Heart left ventricle (tissue), 16 donors: ENCODE data around the gene FAM124A. TPM values are rescaled to one million over a fixed set of nuclear protein-coding genes. Genes with fewer than 3 reads are reported as not detected.
"Not testable (repeated sequence)": the region's sequence is repeated elsewhere in the genome, so short reads cannot be mapped to it uniquely, and the experiment has no call there.

Source experiments
- ATAC-seq, 4 donors: fragments of 200-7000 bp; cut with Tn5 transposase; one replicate each; pipeline ENCODE4 v1.9.1; 2020 to 2022; ENCODE audit warnings: moderate library complexity in 4 of 4, mild to moderate bottlenecking in 3 of 4, moderate number of reproducible peaks in 1 of 4
- DNase-seq, 5 donors: peaks; one replicate each; pipeline ENCODE4 v3.0.0-alpha.2; 2020
- H3K27ac ChIP-seq, 12 donors: fragments of 200-600 bp; sonication (generic) in 4 of 12; one replicate each; pipeline versions ENCODE4 v1.5.0 to v1.8.0; 2016 to 2022; ENCODE audit warnings: mild to moderate bottlenecking in 2 of 12
- H3K27me3 ChIP-seq, 9 donors: fragments of 200-600 bp; sonication (generic) in 2 of 9; one replicate each; pipeline versions ENCODE4 v1.5.1 to v1.8.0; 2016 to 2022; ENCODE audit warnings: mild to moderate bottlenecking in 3 of 9
- H3K36me3 ChIP-seq, 9 donors: fragments of 200-600 bp; sonication (generic) in 2 of 9; one replicate each; pipeline versions ENCODE4 v1.5.0 to v1.8.0; 2018 to 2022; ENCODE audit warnings: mild to moderate bottlenecking in 2 of 9
- H3K4me1 ChIP-seq, 12 donors: fragments of 200-600 bp; sonication (generic) in 4 of 12; one replicate each; pipeline versions ENCODE4 v1.5.0 to v1.8.0; 2016 to 2022; ENCODE audit warnings: mild to moderate bottlenecking in 3 of 12
- H3K4me3 ChIP-seq, 12 donors: fragments of 200-600 bp; sonication (generic) in 4 of 12; one replicate each; pipeline versions ENCODE4 v1.5.0 to v1.8.0; 2017 to 2022; ENCODE audit warnings: mild to moderate bottlenecking in 9 of 12, moderate library complexity in 4 of 12
- H3K9me3 ChIP-seq, 12 donors: fragments of 200-600 bp; sonication (generic) in 4 of 12; one replicate each; pipeline versions ENCODE4 v1.5.0 to v1.8.0; 2016 to 2022; ENCODE audit warnings: mild to moderate bottlenecking in 1 of 12
- POLR2A ChIP-seq, 2 donors: fragments of 450-650 bp; IDR thresholded peaks; one replicate each; pipeline ENCODE4 v1.6.1; 2017; ENCODE audit warnings: antibody characterized with exemption in 2 of 2, mild to moderate bottlenecking in 2 of 2, moderate library complexity in 2 of 2
- WGBS, 4 donors: extraction: QIAGEN DNeasy Blood & Tissue Kit in 2 of 4; methylation state at CpG; one replicate each; pipeline versions ENCODE4 v1.1.5 to v1.1.7; 2013 to 2018; 5-methylcytosine and 5-hydroxymethylcytosine counted together
- intact Hi-C, 10 donors: fragments of 100-400 bp; cut with DNase I; formaldehyde crosslinking; loops; one replicate each; pipeline versions ENCODE4 v1.11.1 to v1.14.2; 2022
- polyA plus RNA-seq, 2 donors: library from polyadenylated mRNA; stranded (reverse); fragments of 200-250 nt; gene quantifications; one replicate each; pipeline ENCODE4 v1.2.3, GENCODE V29; 2013
- total RNA-seq, 9 donors: library from RNA; depleted of rRNA in 2 of 9; stranded (reverse); fragments of >200 nt in 2 of 9; fragmentation: NEBNext Ultra II Directional in 3 of 9; extraction: Animal tissue kit (Norgen Biotek cat#: 25700) in 3 of 9; gene quantifications; one replicate each; pipeline versions ENCODE4 v1.1.0 to v1.2.4, GENCODE V29; 2016 to 2023
- TF ChIP-seq, protein P1 (sequence below), 12 donors: fragments of 200-600 bp; sonication (generic) in 4 of 12; IDR thresholded peaks; one replicate each; pipeline versions ENCODE4 v1.5.0 to v1.8.0; 2018 to 2022; ENCODE audit warnings: antibody characterized with exemption in 12 of 12, mild to moderate bottlenecking in 5 of 12
- donor health status: ischemic (EF 13 %, LVEDD 7.1; RV severe dilation, severe dysfunction).
- donor health status: healthy with polysubstance abuse.
- donor health status: DM: no; HTN: yes; CAD: no.
- donor health status: DM: no; HTN: no; CAD: no.
- donor health status: ischemic (EF 25% LVEDD 6.9; RV normal size, moderate dysfunction).
- donor health status: ischemic (EF 25% LVEDD 5.7; RV mildly dilated, moderate dysfunction).
- donor health status: healthy.
- donor health status: DM: yes; HTN: yes; CAD: no.
- donor health status: ischemic (EF 35%, LVEDD 5.7; RV mildly dilated, moderate dysfunction).
- donor health status: nonischemic (EF 11% LVEDD 7.7; RV severe dilation, severe dysfunction).
- donor health status: DM: yes; HTN: yes; CAD: no.
- donor health status: PGD.
- donor health status: ischemic (EF 29% LVEDD 5.4; RV normal size, mild dysfunction).
- donor health status: nonischemic (EF 23%, LVEDD 6.1; RV moderate dilation, normal function).

Gene FAM124A
- total and polyA plus RNA-seq, 11 donors: 4.1 to 16.8 (median 6.9) TPM

DNA sequence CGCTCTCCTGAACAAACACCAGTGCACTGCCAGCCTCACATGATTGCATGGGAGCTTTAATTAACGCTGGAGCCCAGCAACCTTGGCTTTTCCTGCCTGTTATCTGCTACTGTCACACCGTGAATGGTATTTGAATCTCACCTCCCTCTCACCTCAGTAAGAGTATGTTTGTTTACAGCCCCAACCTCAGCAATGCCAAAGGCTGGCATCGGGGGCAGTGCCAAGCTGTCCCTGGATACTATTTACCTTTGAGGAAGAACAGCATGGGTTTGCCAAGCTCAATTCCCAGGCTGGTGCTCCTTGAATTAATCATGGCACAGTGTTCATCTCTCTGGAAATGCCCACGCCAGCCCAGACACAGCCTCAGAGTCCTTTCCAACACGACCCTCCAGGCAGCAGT is 60.1 kb downstream of the FAM124A start:
- Histone ChIP-seq H3K27me3 (no peaks in the 10 kb centered on the region), H3K36me3 (peaks cover 0 to 8% (median 0%) of the 10 kb centered on the region in 9 donors), H3K4me1 (peaks cover 0 to 40% (median 3%) of the 10 kb centered on the region in 12 donors), H3K9me3 (no peaks in the 10 kb centered on the region), H3K4me3 (no peak overlapping the region), H3K27ac (peak overlapping the region in 3 of 12 donors; percentile 10 to 38 (median 34))
- ATAC-seq: peak in 3 of 4 donors; percentile 51 to 65 (median 58)
- peak in 2 of 5 donors; percentile 62 to 64 for DNase-seq
- 44 to 55% (median 50%) methylated on average over 6 of the region's 6 CpGs for WGBS, 4 donors
- TF ChIP-seq, protein P1, sequence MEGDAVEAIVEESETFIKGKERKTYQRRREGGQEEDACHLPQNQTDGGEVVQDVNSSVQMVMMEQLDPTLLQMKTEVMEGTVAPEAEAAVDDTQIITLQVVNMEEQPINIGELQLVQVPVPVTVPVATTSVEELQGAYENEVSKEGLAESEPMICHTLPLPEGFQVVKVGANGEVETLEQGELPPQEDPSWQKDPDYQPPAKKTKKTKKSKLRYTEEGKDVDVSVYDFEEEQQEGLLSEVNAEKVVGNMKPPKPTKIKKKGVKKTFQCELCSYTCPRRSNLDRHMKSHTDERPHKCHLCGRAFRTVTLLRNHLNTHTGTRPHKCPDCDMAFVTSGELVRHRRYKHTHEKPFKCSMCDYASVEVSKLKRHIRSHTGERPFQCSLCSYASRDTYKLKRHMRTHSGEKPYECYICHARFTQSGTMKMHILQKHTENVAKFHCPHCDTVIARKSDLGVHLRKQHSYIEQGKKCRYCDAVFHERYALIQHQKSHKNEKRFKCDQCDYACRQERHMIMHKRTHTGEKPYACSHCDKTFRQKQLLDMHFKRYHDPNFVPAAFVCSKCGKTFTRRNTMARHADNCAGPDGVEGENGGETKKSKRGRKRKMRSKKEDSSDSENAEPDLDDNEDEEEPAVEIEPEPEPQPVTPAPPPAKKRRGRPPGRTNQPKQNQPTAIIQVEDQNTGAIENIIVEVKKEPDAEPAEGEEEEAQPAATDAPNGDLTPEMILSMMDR (IDR thresholded peaks at IDR 0.05): no peak
- TF ChIP-seq POLR2A (IDR thresholded peaks at IDR 0.05): no peak
- intact Hi-C loops: loop anchor here in 5 of 10 donors (5.0 kb wide), 2 partner anchors 55 to 60 kb away; partner anchors contain the start of gene FAM124A (in 4 of the 5)

DNA sequence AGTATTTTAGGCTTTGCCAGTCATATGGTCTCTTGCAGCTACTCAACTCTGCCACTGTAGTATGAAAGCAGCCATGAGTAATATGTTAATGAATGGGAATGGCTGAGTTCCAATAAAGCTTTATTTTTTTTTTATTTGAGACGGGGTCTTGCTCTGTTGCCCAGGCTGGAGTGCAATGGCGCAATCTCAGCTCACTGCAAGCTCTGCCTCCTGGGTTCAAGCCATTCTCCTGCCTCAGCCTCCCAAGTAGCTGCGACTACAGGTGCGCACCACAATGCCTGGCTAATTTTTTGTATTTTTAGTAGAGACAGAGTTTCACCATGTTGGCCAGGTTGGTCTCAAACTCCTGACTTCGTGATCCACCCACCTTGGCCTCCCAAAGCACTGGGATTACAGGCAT is 60.7 kb downstream of the FAM124A start:
- H3K4me3 ChIP-seq, DNase-seq, ATAC-seq, H3K36me3 ChIP-seq, H3K9me3 ChIP-seq, H3K27me3 ChIP-seq: not testable (repeated sequence)
- 90 to 93% (median 93%) methylated on average over 5 of the region's 5 CpGs for WGBS, 4 donors
- intact Hi-C loops: loop anchor here in 5 of 10 donors (5.0 kb wide), 2 partner anchors 56 to 61 kb away; partner anchors contain the start of gene FAM124A (in 4 of the 5)
- peak overlapping the region in 1 of 12 donors; percentile 38 for H3K27ac ChIP-seq
- H3K4me1 ChIP-seq: peaks cover 0 to 34% (median 3%) of the 10 kb centered on the region in 12 donors

DNA sequence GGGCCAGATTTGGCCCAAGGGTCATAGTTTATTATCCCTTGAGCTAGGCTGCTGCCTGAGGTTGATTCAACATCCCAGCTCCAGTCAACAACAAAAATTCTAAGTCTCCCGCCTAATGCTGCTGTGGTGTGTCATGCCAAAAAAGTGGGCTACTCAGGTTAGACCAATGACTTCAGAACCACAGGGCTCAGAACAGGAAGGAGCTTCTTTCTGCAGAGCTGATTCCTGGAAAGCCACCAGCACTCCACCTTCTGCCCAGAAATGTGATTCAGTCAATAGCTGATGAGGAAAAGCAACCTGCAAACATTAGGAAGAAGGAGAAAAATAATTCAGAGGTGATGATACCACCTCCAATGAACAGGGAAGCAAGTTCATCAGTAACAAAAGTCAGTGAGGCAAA is 61.2 kb downstream of the FAM124A start:
- H3K27ac ChIP-seq: no peak overlapping the region
- no peaks in the 10 kb centered on the region for H3K27me3 ChIP-seq
- no peak overlapping the region for H3K4me3 ChIP-seq
- H3K36me3 ChIP-seq: peaks cover 0 to 8% (median 0%) of the 10 kb centered on the region in 9 donors
- no peaks in the 10 kb centered on the region for H3K9me3 ChIP-seq
- TF ChIP-seq POLR2A (IDR thresholded peaks at IDR 0.05): no peak
- TF ChIP-seq, protein P1 (IDR thresholded peaks at IDR 0.05): no peak
- DNase-seq (no peak), ATAC-seq (no peak)
- peaks cover 0 to 30% (median 3%) of the 10 kb centered on the region in 12 donors for H3K4me1 ChIP-seq
- intact Hi-C loops: loop anchor here in 5 of 10 donors (5.0 kb wide), 2 partner anchors 56 to 61 kb away; partner anchors contain the start of gene FAM124A (in 4 of the 5)
- 88 to 100% (median 96%) methylated on average over 1 of the region's 1 CpG for WGBS, 4 donors

DNA sequence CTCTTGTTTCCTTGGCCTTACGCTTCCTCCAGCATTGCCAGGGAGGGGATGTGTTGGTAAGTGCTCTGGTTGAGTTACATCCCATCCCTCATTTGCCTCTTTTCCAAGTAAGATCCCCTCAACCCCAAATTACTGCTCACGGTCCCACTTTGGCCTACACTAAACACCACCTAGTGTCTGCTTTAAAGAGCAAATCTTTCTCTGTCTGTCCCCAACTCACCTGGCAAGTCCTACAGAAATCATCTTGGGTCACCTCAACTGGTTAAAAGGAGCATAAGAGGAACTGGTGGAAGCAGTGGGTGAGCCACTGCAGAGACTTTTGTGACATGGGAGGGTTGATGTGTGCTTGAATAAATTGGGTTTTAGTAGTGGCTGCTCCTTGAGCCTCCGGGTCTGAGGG is 62.1 kb downstream of the FAM124A start:
- no peak overlapping the region for H3K27ac ChIP-seq
- no peak for ATAC-seq
- no peaks in the 10 kb centered on the region for H3K27me3 ChIP-seq
- H3K4me3 ChIP-seq: no peak overlapping the region
- WGBS, 4 donors: 87 to 94% (median 91%) methylated on average over 3 of the region's 3 CpGs
- H3K36me3 ChIP-seq: peaks cover 0 to 8% (median 0%) of the 10 kb centered on the region in 9 donors
- H3K9me3 ChIP-seq: no peaks in the 10 kb centered on the region
- no peak for TF ChIP-seq POLR2A (IDR thresholded peaks at IDR 0.05)
- TF ChIP-seq, protein P1 (IDR thresholded peaks at IDR 0.05): no peak
- intact Hi-C loops: loop anchor here in 6 of 10 donors (2.0 to 5.0 kb wide), 3 partner anchors 57 to 62 kb away; partner anchors contain the start of gene FAM124A (in 5 of the 6)
- H3K4me1 ChIP-seq: peaks cover 0 to 29% (median 3%) of the 10 kb centered on the region in 12 donors
- DNase-seq: no peak
